ENCODE measurements around the gene FOXD1. TPM values are rescaled to one million over a fixed set of nuclear protein-coding genes. Genes with fewer than 3 reads are reported as not detected.
"Not testable (repeated sequence)": the region's sequence is repeated elsewhere in the genome, so short reads cannot be mapped to it uniquely, and the experiment has no call there.

FOXD1 gene
- total RNA-seq, 2 donors from 2014 or later, result 0.17 to 0.24 TPM

GRCh38 chr5:73480500-73480899, 31.9 kb upstream of the FOXD1 start:
- Histone ChIP-seq H3K9ac (ENCODE audit: low read depth in 2 of 2, low read length in 2 of 2) (no peak overlapping the region), H3K27me3 (no peaks in the 10 kb centered on the region), H3K4me1 (no peaks in the 10 kb centered on the region), H3K27ac (no peak overlapping the region), H3K4me3 (no peak overlapping the region), H3K9me3 (no peaks in the 10 kb centered on the region), H3K36me3 (no peaks in the 10 kb centered on the region)
- intact Hi-C loops (cut with DNase I), result no loop called here
- no peak for TF ChIP-seq CTCF (IDR thresholded peaks at IDR 0.05)
- no peak for DNase-seq

GRCh38 chr5:73472116-73472515, 23.5 kb upstream of the FOXD1 start:
- Histone ChIP-seq H3K27ac (no peak overlapping the region), H3K36me3 (no peaks in the 10 kb centered on the region), H3K27me3 (no peaks in the 10 kb centered on the region), H3K4me1 (no peaks in the 10 kb centered on the region), H3K4me3 (no peak overlapping the region), H3K9ac (ENCODE audit: low read depth in 2 of 2, low read length in 2 of 2) (no peak overlapping the region), H3K9me3 (no peaks in the 10 kb centered on the region)
- DNase-seq, result no peak
- intact Hi-C loops (cut with DNase I), result no loop called here
- no peak for TF ChIP-seq CTCF (IDR thresholded peaks at IDR 0.05)

DNA sequence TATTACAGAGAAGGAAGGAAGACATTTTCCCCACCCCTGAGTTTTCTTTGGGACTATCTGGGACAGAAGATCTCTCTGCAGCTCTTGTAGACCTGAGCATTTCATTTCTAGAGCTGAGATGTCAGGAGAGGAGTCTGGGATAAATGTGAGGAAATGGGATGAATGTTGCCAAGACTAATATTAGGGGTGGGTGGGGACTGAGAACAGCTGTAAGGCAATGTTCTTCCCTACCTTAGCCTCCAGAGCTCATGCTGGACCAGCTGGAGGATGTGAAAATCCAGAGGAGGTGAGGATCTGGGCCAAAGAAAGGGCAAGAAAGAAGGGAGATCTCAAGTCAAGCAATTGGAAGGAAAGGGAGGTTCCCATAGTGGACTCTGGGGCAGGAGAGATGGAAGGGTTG, 23.1 kb upstream of the FOXD1 start:
- H3K9ac ChIP-seq (ENCODE audit: low read depth in 2 of 2, low read length in 2 of 2), result no peak overlapping the region
- DNase-seq, result no peak
- no peak for TF ChIP-seq CTCF (IDR thresholded peaks at IDR 0.05)
- no peaks in the 10 kb centered on the region for H3K4me1 ChIP-seq
- no peaks in the 10 kb centered on the region for H3K36me3 ChIP-seq
- no peak overlapping the region for H3K4me3 ChIP-seq
- H3K27ac ChIP-seq, result no peak overlapping the region
- no peaks in the 10 kb centered on the region for H3K27me3 ChIP-seq
- H3K9me3 ChIP-seq, result no peaks in the 10 kb centered on the region
- intact Hi-C loops (cut with DNase I), result no loop called here

DNA sequence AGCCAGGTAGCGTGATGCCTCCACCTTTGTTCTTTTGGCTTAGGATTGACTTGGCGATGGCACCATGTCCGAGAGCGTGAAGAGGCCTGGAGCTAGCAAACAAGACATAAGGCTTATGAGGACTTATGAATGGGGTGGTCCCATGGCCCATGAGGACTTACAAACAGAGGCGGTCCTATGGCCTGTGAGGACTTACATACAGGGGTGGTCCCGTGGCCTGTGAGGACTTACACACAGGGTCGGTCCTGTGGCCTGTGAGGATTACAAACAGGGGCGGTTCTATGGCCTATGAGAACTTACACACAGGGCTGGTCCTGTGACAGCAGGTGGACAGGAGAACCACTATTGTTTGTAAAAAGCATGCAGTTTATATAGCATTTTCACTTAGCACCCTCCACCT, 21.3 kb upstream of the FOXD1 start:
- no peaks in the 10 kb centered on the region for H3K36me3 ChIP-seq
- H3K4me1 ChIP-seq, result no peaks in the 10 kb centered on the region
- H3K9me3 ChIP-seq, result no peaks in the 10 kb centered on the region
- no peak overlapping the region for H3K4me3 ChIP-seq
- DNase-seq, result no peak
- H3K9ac ChIP-seq (ENCODE audit: low read depth in 2 of 2, low read length in 2 of 2), result no peak overlapping the region
- H3K27me3 ChIP-seq, result no peaks in the 10 kb centered on the region
- intact Hi-C loops (cut with DNase I), result no loop called here
- no peak overlapping the region for H3K27ac ChIP-seq
- no peak for TF ChIP-seq CTCF (IDR thresholded peaks at IDR 0.05)

- H3K9me3 ChIP-seq; H3K36me3 ChIP-seq; intact Hi-C loops (cut with DNase I); H3K27ac ChIP-seq; H3K9ac ChIP-seq (ENCODE audit: low read depth in 2 of 2, low read length in 2 of 2); H3K4me1 ChIP-seq; H3K27me3 ChIP-seq; H3K4me3 ChIP-seq; DNase-seq: not testable (repeated sequence)
These were observed 20.1 kb upstream of the FOXD1 start for GRCh38 chr5:73468638-73469037.

GRCh38 chr5:73464016-73464745, 15.6 kb upstream of the FOXD1 start:
- Histone ChIP-seq H3K27me3 (no peaks in the 10 kb centered on the region), H3K9me3 (no peaks in the 10 kb centered on the region), H3K9ac (ENCODE audit: low read depth in 2 of 2, low read length in 2 of 2) (no peak overlapping the region), H3K27ac (no peak overlapping the region), H3K4me1 (no peaks in the 10 kb centered on the region), H3K4me3 (no peak overlapping the region), H3K36me3 (no peaks in the 10 kb centered on the region)
- intact Hi-C loops (cut with DNase I), result no loop called here
- TF ChIP-seq CTCF (IDR thresholded peaks at IDR 0.05), result no peak
- no peak for DNase-seq
